Natural killer cell (primary cell): ENCODE data around the gene AGFG1. TPM values are rescaled to one million over a fixed set of nuclear protein-coding genes. Genes with fewer than 3 reads are reported as not detected.
A peak's percentile ranks its signal among the peaks of the same experiment; 100 is the strongest.

Experiments used
- ATAC-seq, 3 donors: fragments of 150-1000 bp in 2 of 3; fragments of 200-7000 bp in 1 of 3; cut with Tn5 transposase; 1 replicate in 1 of 3; 2 replicates in 2 of 3; pipeline ENCODE4 v1.10.0; 2021; ENCODE audit warnings: mild to moderate bottlenecking in 2 of 3, moderate library complexity in 2 of 3
- DNase-seq, 2 donors: peaks; one replicate each; pipeline versions ENCODE4 v3.0.0 to v3.0.0-alpha.2; 2013 to 2021; ENCODE audit warnings: mixed read lengths in 1 of 2
- H3K27ac ChIP-seq: one replicate; pipeline ENCODE4 v1.5.1; 2013; ENCODE audit warnings: mild to moderate bottlenecking, low read length
- H3K27me3 ChIP-seq: one replicate; pipeline ENCODE4 v1.6.1; 2013; ENCODE audit warnings: low read length; ENCODE audit not compliant: control insufficient read depth, insufficient read depth
- H3K36me3 ChIP-seq: one replicate; pipeline ENCODE4 v1.6.1; 2013; ENCODE audit warnings: low read length; ENCODE audit not compliant: control insufficient read depth, insufficient read depth
- H3K4me1 ChIP-seq: one replicate; pipeline ENCODE4 v1.6.1; 2013; ENCODE audit warnings: low read length; ENCODE audit not compliant: control insufficient read depth, insufficient read depth
- H3K4me3 ChIP-seq: one replicate; pipeline ENCODE4 v1.5.1; 2013; ENCODE audit warnings: low read length
- H3K9me3 ChIP-seq: one replicate; pipeline ENCODE4 v1.6.1; 2013; ENCODE audit warnings: low read length; ENCODE audit not compliant: control insufficient read depth, insufficient read depth
- H3K27ac Mint-ChIP-seq, 2 donors: one replicate each; pipeline ENCODE4 v1.8.0; 2022; ENCODE audit warnings: mild to moderate bottlenecking in 2 of 2, mixed read lengths in 2 of 2, moderate library complexity in 1 of 2
- H3K27me3 Mint-ChIP-seq, 2 donors: one replicate each; pipeline ENCODE4 v1.8.0; 2022; ENCODE audit warnings: low read depth in 2 of 2, mixed read lengths in 2 of 2
- H3K36me3 Mint-ChIP-seq: one replicate; pipeline ENCODE4 v1.8.0; 2022; ENCODE audit warnings: mixed read lengths
- H3K4me1 Mint-ChIP-seq, 2 donors: one replicate each; pipeline ENCODE4 v1.8.0; 2022; ENCODE audit warnings: mixed read lengths in 2 of 2
- H3K4me3 Mint-ChIP-seq: one replicate; pipeline ENCODE4 v1.8.0; 2022; ENCODE audit warnings: mild to moderate bottlenecking, moderate library complexity, mixed read lengths
- H3K9me3 Mint-ChIP-seq, 2 donors: one replicate each; pipeline ENCODE4 v1.8.0; 2022; ENCODE audit warnings: mixed read lengths in 2 of 2
- WGBS: methylation state at CpG from one replicate; pipeline ENCODE4 v1.1.7; 2013; ENCODE audit warnings: missing lambda C conversion rate; ENCODE audit not compliant: insufficient coverage; 5-methylcytosine and 5-hydroxymethylcytosine counted together
- intact Hi-C: fragments of 100-400 bp; cut with micrococcal nuclease; formaldehyde crosslinking; loops from one replicate; pipeline ENCODE4 v1.14.2; 2022
- total RNA-seq, 4 donors: library from RNA; stranded (reverse); fragments of 120-200 nt in 1 of 4; gene quantifications; one replicate each; pipeline versions ENCODE4 v1.2.3 to v1.2.4, GENCODE V29; 2013 to 2022
- TF ChIP-seq, protein P1 (sequence below): fragments of 200-600 bp; IDR thresholded peaks from one replicate; pipeline ENCODE4 v1.8.0; 2022; ENCODE audit warnings: antibody characterized with exemption

AGFG1 gene
- total RNA-seq, 3 donors from 2014 or later (not counting 1 experiment from before 2014, with no cell fraction given): 65.0 to 71.6 (median 67.3) TPM

DNA sequence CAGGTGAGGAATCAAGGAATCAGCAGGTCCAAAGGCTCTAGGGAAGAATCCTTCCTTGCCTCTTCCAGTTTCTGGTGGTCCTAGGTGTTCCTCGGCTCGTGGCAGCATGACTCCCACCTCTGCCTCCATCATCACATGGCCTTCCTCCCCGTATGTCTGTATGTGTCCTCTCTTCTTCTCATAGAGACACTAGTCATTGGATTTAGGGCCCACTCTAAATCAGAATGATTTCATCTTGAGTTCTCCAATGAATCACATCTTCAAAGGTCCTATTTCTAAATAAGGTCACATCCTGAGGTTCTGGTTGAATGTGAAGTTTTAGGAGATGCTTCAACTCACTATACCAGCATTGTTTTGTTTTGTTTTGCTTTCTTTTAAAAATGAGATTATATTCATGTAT lies 11.1 kb upstream of the AGFG1 start:
- H3K4me3 Mint-ChIP-seq: no peak overlapping the region
- H3K4me1 Mint-ChIP-seq: peaks cover 11 to 14% of the 10 kb centered on the region in 2 donors
- intact Hi-C loops: no loop called here

GRCh38 chr2:227461811-227462461 lies 10.0 kb upstream of the AGFG1 start:
- Histone ChIP-seq H3K4me1 (peaks cover 11% of the 10 kb centered on the region), H3K36me3 (no peaks in the 10 kb centered on the region), H3K9me3 (no peaks in the 10 kb centered on the region), H3K27me3 (no peaks in the 10 kb centered on the region), H3K4me3 (no peak overlapping the region), H3K27ac (no peak overlapping the region)
- Mint-ChIP-seq H3K4me1 (peaks cover 11 to 14% of the 10 kb centered on the region in 2 donors), H3K9me3 (no peaks in the 10 kb centered on the region), H3K27me3 (peaks cover 12 to 19% of the 10 kb centered on the region in 2 donors), H3K36me3 (no peaks in the 10 kb centered on the region), H3K27ac (no peak overlapping the region), H3K4me3 (no peak overlapping the region)
- intact Hi-C loops: no loop called here
- ATAC-seq (no peak), DNase-seq (no peak)
- TF ChIP-seq, protein P1, sequence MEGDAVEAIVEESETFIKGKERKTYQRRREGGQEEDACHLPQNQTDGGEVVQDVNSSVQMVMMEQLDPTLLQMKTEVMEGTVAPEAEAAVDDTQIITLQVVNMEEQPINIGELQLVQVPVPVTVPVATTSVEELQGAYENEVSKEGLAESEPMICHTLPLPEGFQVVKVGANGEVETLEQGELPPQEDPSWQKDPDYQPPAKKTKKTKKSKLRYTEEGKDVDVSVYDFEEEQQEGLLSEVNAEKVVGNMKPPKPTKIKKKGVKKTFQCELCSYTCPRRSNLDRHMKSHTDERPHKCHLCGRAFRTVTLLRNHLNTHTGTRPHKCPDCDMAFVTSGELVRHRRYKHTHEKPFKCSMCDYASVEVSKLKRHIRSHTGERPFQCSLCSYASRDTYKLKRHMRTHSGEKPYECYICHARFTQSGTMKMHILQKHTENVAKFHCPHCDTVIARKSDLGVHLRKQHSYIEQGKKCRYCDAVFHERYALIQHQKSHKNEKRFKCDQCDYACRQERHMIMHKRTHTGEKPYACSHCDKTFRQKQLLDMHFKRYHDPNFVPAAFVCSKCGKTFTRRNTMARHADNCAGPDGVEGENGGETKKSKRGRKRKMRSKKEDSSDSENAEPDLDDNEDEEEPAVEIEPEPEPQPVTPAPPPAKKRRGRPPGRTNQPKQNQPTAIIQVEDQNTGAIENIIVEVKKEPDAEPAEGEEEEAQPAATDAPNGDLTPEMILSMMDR: no peak
- WGBS: 72% methylated on average over 3 of the region's 4 CpGs

More for the DNA sequence above, 11.1 kb upstream of the AGFG1 start:
- Histone ChIP-seq H3K36me3 (no peaks in the 10 kb centered on the region), H3K27ac (no peak overlapping the region), H3K27me3 (no peaks in the 10 kb centered on the region), H3K4me1 (peaks cover 11% of the 10 kb centered on the region), H3K9me3 (no peaks in the 10 kb centered on the region), H3K4me3 (no peak overlapping the region)
- Mint-ChIP-seq H3K27me3 (peaks cover 9 to 19% of the 10 kb centered on the region in 2 donors), H3K9me3 (no peaks in the 10 kb centered on the region), H3K36me3 (no peaks in the 10 kb centered on the region), H3K27ac (no peak overlapping the region)
- ATAC-seq (no peak), DNase-seq (no peak)
- TF ChIP-seq, protein P1: no peak
- WGBS: 70% methylated on average over 3 of the region's 3 CpGs

DNA sequence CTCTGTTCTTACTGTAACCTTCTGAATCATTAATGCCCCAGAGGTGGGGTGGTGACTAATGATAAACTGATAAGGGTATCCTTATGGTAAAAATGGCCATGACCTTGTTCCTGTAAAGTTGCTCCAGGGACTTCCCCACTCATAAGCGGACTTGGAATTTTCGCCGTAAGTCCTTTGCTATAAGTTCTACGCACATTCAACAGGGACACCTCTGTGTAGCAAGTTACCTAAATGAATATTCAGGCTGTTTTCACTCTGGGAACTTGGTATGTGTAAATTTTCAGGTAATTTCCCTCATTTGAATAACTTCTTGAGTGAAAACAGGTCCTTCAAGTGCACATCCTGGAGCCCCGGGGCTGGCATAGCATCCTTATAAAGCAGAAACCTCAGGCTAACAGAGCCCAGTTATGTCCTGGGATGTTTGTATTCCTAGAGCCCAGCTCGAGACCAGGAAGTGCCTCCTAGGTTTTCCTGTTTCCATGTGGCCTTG lies 9.4 kb upstream of the AGFG1 start:
- Histone ChIP-seq H3K27me3 (no peaks in the 10 kb centered on the region), H3K9me3 (no peaks in the 10 kb centered on the region), H3K36me3 (no peaks in the 10 kb centered on the region), H3K27ac (no peak overlapping the region), H3K4me3 (no peak overlapping the region), H3K4me1 (peaks cover 11% of the 10 kb centered on the region)
- intact Hi-C loops: no loop called here
- Mint-ChIP-seq H3K36me3 (no peaks in the 10 kb centered on the region), H3K27ac (no peak overlapping the region), H3K4me1 (peaks cover 11 to 14% of the 10 kb centered on the region in 2 donors), H3K27me3 (peaks cover 13 to 17% of the 10 kb centered on the region in 2 donors), H3K9me3 (no peaks in the 10 kb centered on the region), H3K4me3 (no peak overlapping the region)
- ATAC-seq (no peak), DNase-seq (peak in 1 of 2 donors; percentile 28)
- 72% methylated on average over 6 of the region's 6 CpGs for WGBS
- TF ChIP-seq, protein P1: no peak
